HepG2 (cell line): ENCODE results near the gene TNFAIP3. TPM values are rescaled to one million over a fixed set of nuclear protein-coding genes. Genes with fewer than 3 reads are reported as not detected.

Experiments
- ATAC-seq: fragments of 200-7000 bp; cut with Tn5 transposase; 3 replicates; pipeline ENCODE4 v1.9.1; 2020; ENCODE audit warnings: mild to moderate bottlenecking, moderate library complexity
- BruUV-seq: library from RNA; stranded (reverse); fragments of 400-500 nt; replicated peaks from 2 replicates; lab custom pipeline; 2021; lab: Mats Ljungman, UMichigan
- CTCF ChIA-PET: fragments of 300-600 bp; formaldehyde crosslinking; extraction: SDS; loops from one replicate; lab custom pipeline; 2021; ENCODE audit warnings: low total read pairs, inconsistent platforms, low intra/inter-chr PET ratio; lab: Yijun Ruan, JAX
- POLR2A ChIA-PET: fragments of 350-600 bp; sonication (Branson Sonifier 250); formaldehyde crosslinking; loops from one replicate; lab custom pipeline; 2020; ENCODE audit warnings: antibody characterized with exemption, inconsistent platforms; lab: Yijun Ruan, JAX
- DNase-seq: peaks from one replicate; pipeline ENCODE4 v3.0.0-alpha.2; 2015; ENCODE audit warnings: low spot score
- FAIRE-seq: peaks from 3 replicates; lab custom pipeline; 2011; peaks lifted over from hg19 to GRCh38; lab: Jason Lieb, UNC
- H2AFZ ChIP-seq: one replicate; pipeline ENCODE4 v1.6.1; 2011; ENCODE audit warnings: low read length, inconsistent platforms
- H3K27ac ChIP-seq: fragments of 300-600 bp; 3 replicates; pipeline ENCODE4 v1.8.0; 2011; ENCODE audit warnings: mixed run types, mild to moderate bottlenecking, mixed read lengths, low read length, inconsistent platforms; ENCODE audit not compliant: insufficient read depth; ENCODE audit errors: extremely low read length
- H3K27me3 ChIP-seq, 2 experiments: fragments of 200-600 bp in 1 of 2; 2 replicates in 1 of 2; 3 replicates in 1 of 2; pipeline versions ENCODE4 v1.6.0 to v1.8.0; 2011; ENCODE audit warnings: low read length in 2 of 2, mild to moderate bottlenecking in 2 of 2, moderate library complexity in 2 of 2, inconsistent platforms in 1 of 2; ENCODE audit not compliant: insufficient read depth in 2 of 2, control insufficient read depth in 1 of 2
- H3K36me3 ChIP-seq, 2 experiments: fragments of 200-600 bp in 1 of 2; replicated peaks in 1 of 2; 2 replicates in 1 of 2; 3 replicates in 1 of 2; pipeline versions ENCODE4 v1.5.1 to v1.8.0; 2011; ENCODE audit warnings: low read length in 2 of 2, inconsistent platforms in 1 of 2; ENCODE audit not compliant: insufficient read depth in 2 of 2, control insufficient read depth in 1 of 2
- H3K4me1 ChIP-seq: 2 replicates; pipeline ENCODE4 v1.5.1; 2012; ENCODE audit warnings: low read length, inconsistent platforms; ENCODE audit not compliant: insufficient read depth
- H3K4me2 ChIP-seq: 2 replicates; pipeline ENCODE4 v1.6.0; 2011; ENCODE audit warnings: low read depth, low read length, inconsistent platforms
- H3K4me3 ChIP-seq, 3 experiments: fragments of 200-600 bp in 1 of 3; sonication (generic), shearing (Covaris generic) in 1 of 3; replicated peaks in 1 of 3; 2 replicates each; pipeline ENCODE4 v1.5.1; 2011 to 2016; ENCODE audit warnings: low read length in 3 of 3, inconsistent platforms in 2 of 3, low read depth in 2 of 3, mild to moderate bottlenecking in 2 of 3, control low read depth in 1 of 3, mixed read lengths in 1 of 3; ENCODE audit not compliant: insufficient read depth in 1 of 3
- H3K79me2 ChIP-seq: one replicate; pipeline ENCODE4 v1.6.1; 2011; ENCODE audit warnings: low read length, inconsistent platforms; ENCODE audit not compliant: insufficient read depth
- H3K9ac ChIP-seq: 2 replicates; pipeline ENCODE4 v1.6.0; 2011; ENCODE audit warnings: mild to moderate bottlenecking, low read depth, low read length, inconsistent platforms; ENCODE audit not compliant: insufficient read depth
- H3K9me3 ChIP-seq: 2 replicates; pipeline ENCODE4 v1.5.1; 2012; ENCODE audit warnings: mild to moderate bottlenecking, low read length
- H4K20me1 ChIP-seq: 2 replicates; pipeline ENCODE4 v1.6.0; 2011; ENCODE audit warnings: inconsistent platforms, mild to moderate bottlenecking, low read length, moderate library complexity; ENCODE audit not compliant: insufficient read depth
- ARID5B ChIP-seq: IDR thresholded peaks from 2 replicates; pipeline ENCODE4 v1.4.0; 2020; ENCODE audit warnings: mild to moderate bottlenecking, missing genetic modification reagents
- ARNTL ChIP-seq: sonication (generic); formaldehyde crosslinking; IDR thresholded peaks from 2 replicates; pipeline ENCODE4 v1.4.0; 2020; ENCODE audit warnings: mild to moderate bottlenecking, missing genetic modification reagents
- BRCA1 ChIP-seq: sonication (generic); formaldehyde crosslinking; IDR thresholded peaks from 2 replicates; pipeline ENCODE4 v1.4.0; 2020; ENCODE audit warnings: missing genetic modification reagents
- CEBPG ChIP-seq: IDR thresholded peaks from 2 replicates; pipeline ENCODE4 v1.6.1; 2016
- IRX3 ChIP-seq: sonication (generic); formaldehyde crosslinking; IDR thresholded peaks from 2 replicates; pipeline ENCODE4 v1.8.1; 2023; ENCODE audit warnings: mild to moderate bottlenecking, low read depth, missing genetic modification reagents, borderline replicate concordance
- MLXIP ChIP-seq: sonication (generic); formaldehyde crosslinking; IDR thresholded peaks from 2 replicates; pipeline ENCODE4 v1.9.0; 2021; ENCODE audit warnings: missing genetic modification reagents, borderline replicate concordance
- PRPF4 ChIP-seq: fragments of 200-400 bp; formaldehyde crosslinking; IDR thresholded peaks from 2 replicates; pipeline ENCODE4 v1.6.1; 2016; ENCODE audit warnings: low read length, low read depth; ENCODE audit not compliant: poor library complexity, severe bottlenecking
- PTBP1 ChIP-seq: fragments of 200-400 bp; formaldehyde crosslinking; IDR thresholded peaks from 2 replicates; pipeline ENCODE4 v1.6.1; 2018; ENCODE audit warnings: low read length, low read depth; ENCODE audit not compliant: poor library complexity, severe bottlenecking
- ZC3H4 ChIP-seq: sonication (generic); formaldehyde crosslinking; IDR thresholded peaks from 2 replicates; pipeline ENCODE4 v1.4.0; 2020; ENCODE audit warnings: missing genetic modification reagents, borderline replicate concordance
- ZNF232 ChIP-seq: sonication (generic); formaldehyde crosslinking; IDR thresholded peaks from 2 replicates; pipeline ENCODE4 v1.4.0; 2020; ENCODE audit warnings: missing genetic modification reagents, borderline replicate concordance
- ZNF615 ChIP-seq: sonication (generic); formaldehyde crosslinking; IDR thresholded peaks from 2 replicates; pipeline ENCODE4 v1.5.0; 2020; ENCODE audit warnings: mild to moderate bottlenecking, missing genetic modification reagents, borderline replicate concordance
- ZNF644 ChIP-seq: IDR thresholded peaks from 2 replicates; pipeline ENCODE4 v1.6.1; 2016; ENCODE audit warnings: low read depth
- ZNF775 ChIP-seq: sonication (generic); formaldehyde crosslinking; IDR thresholded peaks from 2 replicates; pipeline ENCODE4 v1.4.0; 2020; ENCODE audit warnings: missing genetic modification reagents, mild to moderate bottlenecking, moderate library complexity, borderline replicate concordance
- WGBS: methylation state at CpG from one replicate; pipeline ENCODE4 v1.1.6; 2017; ENCODE audit warnings: low lambda C conversion rate; 5-methylcytosine and 5-hydroxymethylcytosine counted together
- in situ Hi-C: cut with HindIII; loops from 2 replicates; pipeline ENCODE4 v1.10.0; 2017; ENCODE audit warnings: low pct_unique_long_range_greater_than_20kb; ENCODE audit not compliant: extremely low pct_ligation_motif_present
- intact Hi-C: fragments of 100-400 bp; cut with micrococcal nuclease; formaldehyde crosslinking; loops from one replicate; pipeline ENCODE4 v1.10.0; 2022; ENCODE audit not compliant: unreplicated experiment
- polyA plus RNA-seq, 8 experiments: library from polyadenylated mRNA; depleted of rRNA in 3 of 8; stranded (reverse) in 7 of 8; unstranded in 1 of 8; fragments of >200 nt; fragmentation: Illumina TruSeq in 4 of 8; extraction: Trizol in 4 of 8; gene quantifications; 2 replicates each; pipeline versions ENCODE4 v1.2.1 to v1.2.3, GENCODE V29; 2011 to 2016; ENCODE audit warnings: low read depth in 4 of 8, missing spikeins in 1 of 8, mixed read lengths in 1 of 8; ENCODE audit not compliant: insufficient read depth in 1 of 8
- total RNA-seq, 5 experiments: library from RNA; depleted of rRNA; stranded (reverse); fragments of >200 nt; fragmentation: Illumina TruSeq; extraction: Trizol; gene quantifications; 2 replicates each; pipeline ENCODE4 v1.2.3, GENCODE V29; 2016; ENCODE audit warnings: low read depth in 1 of 5

The TNFAIP3 gene
- total and polyA plus RNA-seq, 2 of the 13 experiments (the other 11 are each of a cell fraction or from before 2014, with no cell fraction given) = 28.2 to 47.1 TPM

GRCh38 chr6:137892271-137892708, 25.2 kb downstream of the TNFAIP3 start:
- no TSS peak for BruUV-seq
- Histone ChIP-seq H3K79me2 (no peaks in the 10 kb centered on the region), H3K9ac (no peak overlapping the region), H3K4me1 (peaks cover 17% of the 10 kb centered on the region), H3K36me3 (no peaks in the 10 kb centered on the region), H3K4me2 (no peak overlapping the region), H3K27me3 (no peaks in the 10 kb centered on the region; a peak in 1 of 5 replicates), H2AFZ (no peak overlapping the region), H4K20me1 (no peaks in the 10 kb centered on the region), H3K9me3 (no peaks in the 10 kb centered on the region), H3K4me3 (no peak overlapping the region), H3K27ac (no peak overlapping the region)
- WGBS = 75% methylated on average over 3 of the region's 3 CpGs
- POLR2A ChIA-PET = no interaction called here
- no peak for ATAC-seq
- DNase-seq = no peak
- intact Hi-C loops (loop anchor here (5.0 kb wide), 1 partner anchor 35 kb away; no protein-coding TSS in a partner anchor), in situ Hi-C loops (no loop called here)
- FAIRE-seq = no peak
- TF ChIP-seq MLXIP (CRISPR knock-in tag) (no peak), PRPF4 (no peak), ZC3H4 (no peak), ARNTL (CRISPR knock-in tag) (no peak)
- CTCF ChIA-PET = no interaction called here

- 21% methylated on average over 3 of the region's 3 CpGs for WGBS
- no peaks in the 10 kb centered on the region for H3K36me3 ChIP-seq
- no peak overlapping the region for H3K9ac ChIP-seq
- H3K79me2 ChIP-seq = no peaks in the 10 kb centered on the region
- FAIRE-seq (no peak), DNase-seq (no peak), ATAC-seq (no peak)
- intact Hi-C loops (loop anchor here (5.0 kb wide), 1 partner anchor 34 kb away; no protein-coding TSS in a partner anchor), in situ Hi-C loops (no loop called here)
- H3K4me1 ChIP-seq = peaks cover 17% of the 10 kb centered on the region
- H3K9me3 ChIP-seq = no peaks in the 10 kb centered on the region
- H3K27me3 ChIP-seq = no peaks in the 10 kb centered on the region; a peak in 1 of 5 replicates
- ChIA-PET CTCF (no interaction called here), POLR2A (no interaction called here)
- H3K4me3 ChIP-seq = no peak overlapping the region
- no peaks in the 10 kb centered on the region for H4K20me1 ChIP-seq
- no TSS peak for BruUV-seq
- H2AFZ ChIP-seq = no peak overlapping the region
- H3K4me2 ChIP-seq = no peak overlapping the region
- no peak overlapping the region for H3K27ac ChIP-seq
- no peak for TF ChIP-seq IRX3
- no peak for TF ChIP-seq ZNF232
- TF ChIP-seq BRCA1 (CRISPR knock-in tag) = no peak
- no peak for TF ChIP-seq ZNF644 (CRISPR knock-in tag)
- no peak for TF ChIP-seq ZNF615 (CRISPR knock-in tag)
- TF ChIP-seq ZNF775 = no peak
- TF ChIP-seq ARID5B (CRISPR knock-in tag) = no peak
- no peak for TF ChIP-seq CEBPG (CRISPR knock-in tag)
- TF ChIP-seq PTBP1 = no peak
Measured at GRCh38 chr6:137893181-137893580, 26.1 kb downstream of the TNFAIP3 start.
